ENCODE data around the gene ZNF526. TPM values are rescaled to one million over a fixed set of nuclear protein-coding genes. Genes with fewer than 3 reads are reported as not detected.

Gene ZNF526
- total and polyA plus RNA-seq, 9 of the 15 experiments (the other 6 are each of a cell fraction or from before 2014, with no cell fraction given) = 1.3 to 17.9 (median 6.2) TPM

GRCh38 chr19:42254850-42255765, 35.0 kb downstream of the ZNF526 start, which contains the start of gene ERF (continued):
- TF ChIP-seq GATA2 (CRISPR knock-in tag; IDR thresholded peaks at IDR 0.05) = no peak
- no peak for TF ChIP-seq E2F5 (CRISPR knock-in tag; IDR thresholded peaks at IDR 0.05)
- TF ChIP-seq ZNF41 (CRISPR knock-in tag; conservative IDR thresholded peaks at IDR 0.05) = no peak
- 0 out of 4 replicates have a peak, but pooled peaks have one; percentile 52 to 53 for TF ChIP-seq UBTF (IDR thresholded peaks at IDR 0.05; ENCODE audit: borderline replicate concordance in 1 of 2, low read depth in 2 of 2, low read length in 2 of 2)
- TF ChIP-seq BCOR (IDR thresholded peaks at IDR 0.05) = no peak
- TF ChIP-seq ZNF232 (CRISPR knock-in tag; IDR thresholded peaks at IDR 0.05) = 0 out of 2 replicates have a peak, but pooled peaks have one; percentile 47
- TF ChIP-seq TSC22D4 (tag; IDR thresholded peaks at IDR 0.05) = no peak
- no peak for TF ChIP-seq FOXJ3 (CRISPR knock-in tag; IDR thresholded peaks at IDR 0.05)
- TF ChIP-seq CAMTA2 (CRISPR knock-in tag; conservative IDR thresholded peaks at IDR 0.05) = no peak
- TF ChIP-seq THRAP3 (IDR thresholded peaks at IDR 0.05; ENCODE audit: borderline replicate concordance) = no peak
- no peak for TF ChIP-seq KLF1 (tag; IDR thresholded peaks at IDR 0.05)
- no peak for TF ChIP-seq NKRF (IDR thresholded peaks at IDR 0.05; ENCODE audit: borderline replicate concordance)
- no peak for TF ChIP-seq SIRT6 (IDR thresholded peaks at IDR 0.05; ENCODE audit: low read depth, low read length)
- no peak for TF ChIP-seq TFAM (CRISPR knock-in tag; conservative IDR thresholded peaks at IDR 0.05)
- TF ChIP-seq THAP12 (CRISPR knock-in tag; IDR thresholded peaks at IDR 0.05) = peak; percentile 77
- TF ChIP-seq ZNF785 (CRISPR knock-in tag; IDR thresholded peaks at IDR 0.05) = no peak
- TF ChIP-seq BDP1 (IDR thresholded peaks at IDR 0.05; ENCODE audit: insufficient read depth, insufficient read length) = no peak
- no peak for TF ChIP-seq PHB2 (IDR thresholded peaks at IDR 0.05; ENCODE audit: low read depth)
- TF ChIP-seq GATAD2A (IDR thresholded peaks at IDR 0.05) = no peak
- TF ChIP-seq THRB (CRISPR knock-in tag; conservative IDR thresholded peaks at IDR 0.05) = no peak

Data from K562 (cell line).